Stimulated activated naive CD8-positive, alpha-beta T cell treated with anti-CD3 and anti-CD28 coated beads, Interleukin-15, Interleukin-2, amounts not matched to agents 100 ng/mL and 50 ng/mL, for 24 hours (primary cell): ENCODE measurements around the gene APOO.

Experiments used
- H3K27ac Mint-ChIP-seq: one replicate; pipeline ENCODE4 v1.8.0; 2021; ENCODE audit warnings: mild to moderate bottlenecking, mixed read lengths
- H3K27me3 Mint-ChIP-seq: one replicate; pipeline ENCODE4 v1.8.0; 2021; ENCODE audit warnings: mixed read lengths
- H3K36me3 Mint-ChIP-seq: one replicate; pipeline ENCODE4 v1.8.0; 2021; ENCODE audit warnings: low read depth, mixed read lengths
- H3K4me1 Mint-ChIP-seq: one replicate; pipeline ENCODE4 v1.8.0; 2021; ENCODE audit warnings: low read depth, mixed read lengths
- H3K4me3 Mint-ChIP-seq: one replicate; pipeline ENCODE4 v1.8.0; 2021; ENCODE audit warnings: mild to moderate bottlenecking, mixed read lengths
- H3K9me3 Mint-ChIP-seq: one replicate; pipeline ENCODE4 v1.8.0; 2021; ENCODE audit warnings: mixed read lengths

The APOO gene

DNA sequence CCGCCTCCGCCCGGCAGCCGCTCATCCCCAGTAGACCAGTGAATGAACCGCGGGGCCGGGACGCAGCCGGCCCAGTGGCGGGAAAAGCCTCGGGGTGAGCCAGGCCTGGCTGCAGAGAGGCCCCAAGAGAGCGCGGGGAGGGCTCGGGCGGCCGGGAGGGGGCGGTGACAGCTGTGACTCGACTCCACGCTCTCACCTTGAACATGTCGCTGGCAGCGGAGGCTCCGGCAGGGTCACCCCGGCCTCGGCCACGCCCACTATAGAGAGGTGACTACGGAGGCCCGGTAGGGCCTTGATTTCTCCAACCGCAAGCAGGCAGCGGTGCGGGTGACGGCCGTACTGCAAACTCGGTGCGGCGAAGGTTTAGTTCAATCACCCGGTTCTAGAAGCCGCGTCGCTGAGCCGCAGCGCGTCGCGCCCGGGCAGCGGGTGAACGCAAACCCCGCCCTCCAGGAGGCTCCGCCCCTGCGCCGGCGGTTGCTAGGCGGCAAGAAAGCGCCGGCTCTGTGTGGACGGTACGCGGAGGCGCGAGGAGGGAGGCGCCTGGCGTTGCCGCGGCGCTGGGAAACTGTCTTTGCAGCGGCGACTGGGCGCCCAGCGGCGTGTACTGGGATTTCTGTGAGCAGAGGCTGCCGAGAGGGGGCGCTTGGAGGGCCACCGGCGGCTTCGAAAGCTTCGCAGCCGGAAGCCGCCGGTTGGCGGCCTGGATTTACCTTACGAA, at the start of gene APOO, which contains the start of gene CXorf58:
Gene APOO (minus strand): TSS at position 441 of the 721 bp plus-strand sequence. CDS start 236 bp downstream, at position 205.
Gene CXorf58 (plus strand): TSS at position 509 of the 721 bp plus-strand sequence. CDS start 2,297 bp downstream, outside the sequence.
- no peaks in the 10 kb centered on the region for H3K36me3 Mint-ChIP-seq
- no peaks in the 10 kb centered on the region for H3K27me3 Mint-ChIP-seq
- peak within 1 kb of the TSS; percentile 79 for H3K4me3 Mint-ChIP-seq
- peak within 1 kb of the TSS; percentile 76 for H3K27ac Mint-ChIP-seq
- no peaks in the 10 kb centered on the region for H3K9me3 Mint-ChIP-seq
- peaks cover 20% of the 10 kb centered on the region for H3K4me1 Mint-ChIP-seq

DNA sequence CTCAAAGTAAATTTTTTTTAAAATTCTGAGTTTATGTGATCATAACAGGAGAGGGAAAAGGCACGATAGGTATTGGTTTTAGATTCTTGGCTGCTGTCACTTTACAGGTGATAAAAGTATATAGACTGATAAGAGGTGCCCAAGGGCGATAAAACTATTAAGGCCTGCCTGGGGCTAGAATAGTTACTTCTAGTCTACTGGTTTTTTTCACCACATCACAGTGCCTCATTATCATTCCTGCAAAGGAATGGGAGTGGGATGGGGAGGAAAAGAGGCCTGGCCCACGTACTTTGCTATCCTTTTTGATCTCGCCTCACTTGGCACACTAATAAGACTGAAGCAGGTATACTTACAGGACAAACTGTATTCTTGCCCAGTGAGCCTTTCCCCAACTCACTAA, 46.7 kb upstream of the APOO start:
- Mint-ChIP-seq H3K27ac (no peak overlapping the region), H3K4me3 (no peak overlapping the region), H3K27me3 (no peaks in the 10 kb centered on the region), H3K36me3 (no peaks in the 10 kb centered on the region), H3K4me1 (peaks cover 23% of the 10 kb centered on the region), H3K9me3 (no peaks in the 10 kb centered on the region)

DNA sequence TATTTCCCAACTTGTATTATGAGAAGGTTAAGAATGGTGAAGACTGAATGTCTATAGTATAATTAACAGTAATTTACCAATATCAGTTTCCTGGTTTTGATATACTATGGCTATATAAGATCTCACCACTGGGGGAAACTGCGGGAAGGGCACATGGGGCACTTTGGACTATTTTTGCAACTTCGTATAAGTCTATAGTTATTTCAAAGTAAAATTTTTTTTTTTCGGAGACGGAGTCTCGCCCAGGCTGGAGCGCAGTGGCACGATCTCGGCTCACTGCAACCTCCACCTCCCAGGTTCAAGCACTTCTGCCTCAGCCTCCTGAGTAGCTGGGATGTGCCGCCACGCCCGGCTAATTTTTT, 46.2 kb upstream of the APOO start:
- Mint-ChIP-seq H3K27me3 (no peaks in the 10 kb centered on the region), H3K4me3 (peak overlapping the region; percentile 79), H3K27ac (peak overlapping the region; percentile 93), H3K36me3 (no peaks in the 10 kb centered on the region), H3K4me1 (peaks cover 20% of the 10 kb centered on the region), H3K9me3 (no peaks in the 10 kb centered on the region)

DNA sequence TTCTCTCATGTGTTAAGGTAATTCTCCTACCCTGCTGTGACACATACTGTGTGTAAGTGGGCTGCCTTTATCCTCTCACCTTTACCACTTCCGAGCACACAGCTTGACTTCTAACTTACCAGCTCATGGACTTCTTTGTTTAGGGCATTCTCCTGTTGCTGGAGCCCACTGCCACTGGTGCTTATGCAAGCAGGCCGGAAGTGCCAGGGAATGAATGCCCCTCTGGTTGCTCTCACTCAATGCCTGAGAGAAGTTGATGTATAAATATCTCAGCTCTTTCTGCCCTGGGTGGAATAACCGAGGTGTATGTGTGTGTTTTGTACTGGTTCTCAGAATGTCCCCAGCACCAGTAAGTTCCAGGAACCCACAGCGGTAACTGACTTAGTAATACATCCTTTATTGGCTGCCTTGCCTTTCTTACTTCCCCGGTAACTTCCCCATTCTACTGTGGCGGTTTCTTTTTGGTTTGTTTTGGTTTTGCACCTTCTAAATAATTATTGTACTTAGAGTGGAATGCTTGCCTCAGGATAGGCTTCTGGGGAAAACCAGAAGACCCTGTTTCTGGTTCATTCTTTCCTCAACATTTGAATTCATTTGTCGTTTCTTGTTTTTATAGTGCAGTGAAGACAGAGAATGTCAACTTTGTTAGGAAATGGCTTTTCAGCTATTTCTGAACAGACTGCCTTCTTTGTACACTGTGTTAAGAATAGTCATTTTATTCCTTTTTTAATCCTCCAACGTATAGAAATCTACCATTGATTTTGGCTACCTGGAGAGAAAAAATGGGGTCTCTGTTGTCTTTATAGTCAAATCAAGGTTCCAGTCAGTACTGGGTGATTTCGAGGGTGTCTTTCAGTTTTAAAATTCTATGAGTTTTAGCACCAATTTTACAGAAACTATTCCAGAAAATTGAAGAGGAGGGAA, 45.5 kb upstream of the APOO start:
- Mint-ChIP-seq H3K27ac (peak overlapping the region; percentile 93), H3K4me1 (peaks cover 17% of the 10 kb centered on the region), H3K9me3 (no peaks in the 10 kb centered on the region), H3K4me3 (peak overlapping the region; percentile 79), H3K27me3 (no peaks in the 10 kb centered on the region), H3K36me3 (no peaks in the 10 kb centered on the region)

DNA sequence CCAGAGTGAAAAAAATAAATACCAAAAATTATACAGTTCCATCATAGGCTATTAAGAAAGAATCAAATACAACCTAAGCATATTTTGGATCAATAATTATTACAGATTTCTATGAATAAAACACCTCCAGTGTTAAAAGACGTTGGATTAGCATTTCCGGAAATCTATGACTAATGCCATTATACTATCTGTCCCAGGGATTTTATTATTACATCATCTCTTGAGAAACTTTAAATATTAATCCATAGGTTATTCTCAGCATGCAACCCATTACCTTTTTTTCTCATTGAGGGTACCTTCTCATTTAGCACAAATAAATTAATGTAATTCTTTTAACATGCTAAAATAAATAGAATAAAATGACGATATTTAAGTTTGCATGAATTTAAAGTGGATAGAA, 44.7 kb upstream of the APOO start:
- Mint-ChIP-seq H3K27me3 (no peaks in the 10 kb centered on the region), H3K36me3 (no peaks in the 10 kb centered on the region), H3K9me3 (no peaks in the 10 kb centered on the region), H3K4me1 (peaks cover 17% of the 10 kb centered on the region), H3K4me3 (peak overlapping the region; percentile 13), H3K27ac (peak overlapping the region; percentile 11)

DNA sequence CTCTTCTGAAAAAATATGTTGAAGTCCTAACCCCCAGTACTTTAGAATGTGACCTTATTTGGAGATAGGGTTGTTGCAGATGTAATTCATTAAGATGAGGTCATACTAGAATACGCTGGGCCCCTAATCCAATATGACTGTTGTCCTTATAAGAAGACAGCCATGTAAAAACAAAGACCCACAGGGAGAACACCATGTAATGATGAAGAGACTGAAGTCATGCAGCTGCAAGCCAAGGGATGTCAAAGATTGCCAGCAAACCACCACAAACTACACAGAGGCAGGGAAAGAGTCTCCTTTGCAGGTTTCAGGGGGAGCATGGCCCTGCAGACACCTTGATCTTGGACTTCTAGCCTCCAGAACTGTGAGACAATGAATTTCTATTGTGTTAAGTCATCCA, 37.5 kb upstream of the APOO start:
- Mint-ChIP-seq H3K4me1 (no peaks in the 10 kb centered on the region), H3K36me3 (no peaks in the 10 kb centered on the region), H3K9me3 (no peaks in the 10 kb centered on the region), H3K4me3 (no peak overlapping the region), H3K27me3 (no peaks in the 10 kb centered on the region), H3K27ac (no peak overlapping the region)

DNA sequence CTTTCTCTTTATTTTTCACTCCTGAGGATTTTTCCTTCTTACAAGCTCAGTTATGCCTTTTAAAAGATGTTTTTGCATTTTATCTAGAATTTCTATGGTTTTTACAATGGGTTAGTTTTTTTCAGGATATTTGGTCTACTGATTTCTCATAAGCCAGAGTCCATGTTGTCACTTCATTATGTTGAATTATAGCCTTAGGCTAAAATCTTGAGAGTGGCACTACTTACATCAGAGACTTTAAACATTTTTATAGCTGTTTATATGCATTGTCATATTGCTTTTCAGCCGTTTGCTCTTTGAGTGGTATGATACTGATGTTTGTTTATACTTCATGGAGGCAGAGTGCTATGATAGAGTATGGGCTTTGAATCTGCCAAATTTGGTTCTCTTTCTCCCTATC, 36.5 kb upstream of the APOO start:
- no peaks in the 10 kb centered on the region for H3K27me3 Mint-ChIP-seq
- H3K4me3 Mint-ChIP-seq: no peak overlapping the region
- no peaks in the 10 kb centered on the region for H3K36me3 Mint-ChIP-seq
- no peak overlapping the region for H3K27ac Mint-ChIP-seq
- no peaks in the 10 kb centered on the region for H3K4me1 Mint-ChIP-seq
- H3K9me3 Mint-ChIP-seq: no peaks in the 10 kb centered on the region

DNA sequence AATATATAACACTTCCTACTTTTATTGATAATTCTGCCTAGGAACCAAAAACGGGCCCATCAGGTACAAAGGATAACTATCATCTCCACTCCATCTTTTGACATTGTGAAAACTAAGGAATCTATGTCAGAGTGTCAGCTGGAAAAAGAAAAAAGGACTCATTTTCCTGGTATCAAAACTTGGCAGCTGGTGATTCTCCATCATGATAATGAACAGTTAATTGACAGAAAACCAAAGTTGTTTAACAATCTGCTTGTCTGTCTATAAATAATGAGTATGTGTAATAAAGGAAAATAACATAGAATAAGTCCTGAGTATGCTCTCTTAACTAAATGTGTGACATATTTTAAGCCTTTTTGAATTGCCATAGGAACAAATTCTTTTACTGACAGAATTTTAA, 31.5 kb upstream of the APOO start:
- Mint-ChIP-seq H3K4me3 (no peak overlapping the region), H3K9me3 (no peaks in the 10 kb centered on the region), H3K27ac (no peak overlapping the region), H3K36me3 (no peaks in the 10 kb centered on the region), H3K27me3 (no peaks in the 10 kb centered on the region), H3K4me1 (no peaks in the 10 kb centered on the region)

DNA sequence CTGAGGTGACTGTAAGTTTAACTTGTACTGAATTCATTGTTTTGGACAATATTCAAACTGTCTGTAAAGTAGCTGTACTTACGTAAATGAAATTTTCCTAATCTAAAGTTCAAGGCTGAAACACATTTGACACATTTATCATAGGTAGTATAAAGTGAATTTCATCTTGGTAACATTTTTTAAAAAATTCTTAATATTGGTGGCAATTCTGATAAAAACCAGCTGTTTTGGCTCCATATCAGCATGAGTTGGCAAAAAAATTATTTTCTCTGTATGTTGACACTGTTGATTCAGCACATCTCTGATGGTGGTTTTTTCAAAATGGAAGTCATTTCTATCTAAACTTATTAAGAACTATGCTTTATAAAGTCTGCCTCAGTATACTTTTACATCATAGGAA, 31.0 kb upstream of the APOO start:
- H3K9me3 Mint-ChIP-seq: no peaks in the 10 kb centered on the region

DNA sequence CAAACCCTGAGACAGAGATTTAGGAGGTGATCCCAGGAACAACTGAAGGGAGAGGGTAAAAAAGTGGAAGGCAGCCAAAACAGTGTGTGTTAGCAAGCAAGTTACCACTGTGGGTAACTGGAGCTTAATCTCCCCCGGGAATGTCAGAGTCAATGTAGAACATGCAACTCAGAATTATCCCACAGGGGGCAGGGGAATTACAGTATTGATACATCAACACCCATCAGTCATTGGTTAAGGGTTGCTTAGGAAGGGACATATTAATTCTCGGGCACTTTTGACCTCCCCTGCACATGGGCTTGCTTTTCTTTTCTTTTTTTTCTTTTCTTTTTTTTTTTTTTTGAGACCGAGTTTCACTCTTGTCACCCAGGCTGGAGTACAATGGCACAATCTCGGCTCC, 29.4 kb upstream of the APOO start:
- Mint-ChIP-seq H3K36me3 (no peaks in the 10 kb centered on the region), H3K4me1 (peaks cover 6% of the 10 kb centered on the region), H3K27me3 (no peaks in the 10 kb centered on the region), H3K4me3 (no peak overlapping the region), H3K27ac (no peak overlapping the region), H3K9me3 (no peaks in the 10 kb centered on the region)

More for the DNA sequence above, 31.0 kb upstream of the APOO start:
- no peak overlapping the region for H3K27ac Mint-ChIP-seq
- no peaks in the 10 kb centered on the region for H3K4me1 Mint-ChIP-seq
- H3K36me3 Mint-ChIP-seq: no peaks in the 10 kb centered on the region
- H3K4me3 Mint-ChIP-seq: no peak overlapping the region
- no peaks in the 10 kb centered on the region for H3K27me3 Mint-ChIP-seq

DNA sequence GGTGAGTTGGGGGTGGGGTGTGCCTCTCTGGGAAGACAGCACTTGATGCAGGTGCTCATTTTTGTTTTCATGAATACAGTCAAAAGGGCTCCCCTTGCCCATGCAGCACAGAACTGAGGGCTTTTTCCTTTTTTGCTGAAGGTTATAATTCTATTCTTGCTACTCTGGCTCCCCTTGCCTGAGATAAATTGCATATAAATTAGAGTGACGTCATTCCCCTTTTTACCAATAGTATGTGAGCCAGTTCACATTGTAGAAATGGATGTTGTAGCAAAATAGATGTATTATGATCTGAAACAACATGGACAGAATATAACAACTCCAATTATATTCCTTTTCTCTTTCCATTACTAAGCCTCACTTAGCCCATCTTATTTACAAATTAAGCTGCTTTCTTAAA, 28.4 kb upstream of the APOO start:
- no peak overlapping the region for H3K27ac Mint-ChIP-seq
- no peaks in the 10 kb centered on the region for H3K27me3 Mint-ChIP-seq
- H3K4me1 Mint-ChIP-seq: peaks cover 15% of the 10 kb centered on the region
- no peaks in the 10 kb centered on the region for H3K9me3 Mint-ChIP-seq
- H3K4me3 Mint-ChIP-seq: no peak overlapping the region
- H3K36me3 Mint-ChIP-seq: no peaks in the 10 kb centered on the region

DNA sequence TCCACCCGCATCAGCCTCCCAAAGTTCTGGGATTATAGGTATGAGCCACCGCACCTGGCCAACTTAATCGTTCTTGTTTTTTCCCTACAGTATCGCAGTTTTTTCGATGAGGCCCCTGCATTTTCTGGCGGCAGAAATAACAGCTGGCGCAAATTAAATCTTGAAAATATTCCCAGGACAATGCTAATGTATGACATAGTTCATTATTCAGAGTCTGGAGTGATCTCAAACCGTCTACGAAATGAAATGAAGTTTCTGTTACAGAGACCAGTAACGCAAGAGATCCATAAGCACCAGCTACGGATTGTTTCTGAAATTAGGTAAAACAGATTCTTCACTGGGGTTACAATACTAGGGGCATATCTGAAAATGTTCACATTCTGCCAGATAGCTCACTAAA, 27.4 kb upstream of the APOO start:
- Mint-ChIP-seq H3K4me1 (peaks cover 19% of the 10 kb centered on the region), H3K27ac (no peak overlapping the region), H3K36me3 (no peaks in the 10 kb centered on the region), H3K9me3 (no peaks in the 10 kb centered on the region), H3K27me3 (no peaks in the 10 kb centered on the region), H3K4me3 (no peak overlapping the region)

DNA sequence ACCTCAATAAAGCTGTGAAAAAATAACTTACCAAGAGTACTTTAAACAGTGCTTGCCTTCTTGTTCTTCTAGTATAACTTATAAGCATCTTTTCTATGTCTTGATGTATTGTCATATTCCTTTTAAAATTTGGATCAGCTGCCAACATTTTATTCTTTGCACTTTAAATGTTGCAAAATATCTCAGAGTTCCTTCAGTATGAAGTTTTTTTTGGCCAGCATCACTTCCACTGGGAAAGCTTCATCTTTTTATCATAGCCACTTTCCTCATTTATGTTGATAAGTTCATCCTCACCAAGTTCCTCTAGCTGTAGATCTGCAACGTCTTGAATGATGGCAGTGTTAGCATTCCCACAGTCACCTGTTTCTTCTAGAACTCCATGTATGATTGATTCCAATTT, 24.3 kb upstream of the APOO start:
- H3K27ac Mint-ChIP-seq: no peak overlapping the region
- H3K4me3 Mint-ChIP-seq: no peak overlapping the region
- H3K27me3 Mint-ChIP-seq: no peaks in the 10 kb centered on the region
- no peaks in the 10 kb centered on the region for H3K36me3 Mint-ChIP-seq
- H3K9me3 Mint-ChIP-seq: no peaks in the 10 kb centered on the region
- H3K4me1 Mint-ChIP-seq: peaks cover 19% of the 10 kb centered on the region

DNA sequence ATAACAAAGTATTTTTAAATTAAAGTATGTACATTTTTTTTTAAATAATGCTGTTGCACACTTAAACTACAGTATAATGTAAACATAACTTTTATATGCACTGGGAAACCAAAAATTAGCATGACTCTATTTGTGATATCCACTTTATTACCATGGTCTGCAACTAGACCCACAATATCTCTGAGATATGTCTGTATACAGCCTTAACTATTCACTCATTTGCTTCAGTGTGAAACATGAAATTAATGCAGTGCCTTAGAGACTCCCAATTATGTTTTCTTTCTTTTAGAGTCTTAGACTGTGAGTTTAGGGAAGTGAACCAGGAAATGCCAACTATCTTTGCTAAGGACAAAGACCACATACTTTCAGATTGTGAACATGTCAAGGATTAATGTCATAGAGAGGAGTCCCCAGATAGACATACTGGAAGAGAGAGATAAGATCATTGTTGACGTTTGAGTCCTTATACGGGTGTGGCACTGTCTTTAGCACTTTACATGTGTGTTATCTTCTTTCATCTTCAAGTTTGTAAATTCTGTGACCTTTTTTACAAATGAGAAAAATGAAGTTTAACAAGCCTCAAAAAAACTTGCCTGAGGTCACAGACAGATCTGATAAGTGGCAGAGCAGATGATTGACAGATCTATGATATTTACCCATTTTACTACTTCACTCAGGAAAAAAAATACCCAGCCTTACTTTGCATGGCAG, 23.3 kb upstream of the APOO start:
- peaks cover 19% of the 10 kb centered on the region for H3K4me1 Mint-ChIP-seq
- H3K4me3 Mint-ChIP-seq: peak overlapping the region; percentile 9
- no peaks in the 10 kb centered on the region for H3K9me3 Mint-ChIP-seq
- peak overlapping the region; percentile 26 for H3K27ac Mint-ChIP-seq
- H3K36me3 Mint-ChIP-seq: no peaks in the 10 kb centered on the region
- H3K27me3 Mint-ChIP-seq: no peaks in the 10 kb centered on the region

DNA sequence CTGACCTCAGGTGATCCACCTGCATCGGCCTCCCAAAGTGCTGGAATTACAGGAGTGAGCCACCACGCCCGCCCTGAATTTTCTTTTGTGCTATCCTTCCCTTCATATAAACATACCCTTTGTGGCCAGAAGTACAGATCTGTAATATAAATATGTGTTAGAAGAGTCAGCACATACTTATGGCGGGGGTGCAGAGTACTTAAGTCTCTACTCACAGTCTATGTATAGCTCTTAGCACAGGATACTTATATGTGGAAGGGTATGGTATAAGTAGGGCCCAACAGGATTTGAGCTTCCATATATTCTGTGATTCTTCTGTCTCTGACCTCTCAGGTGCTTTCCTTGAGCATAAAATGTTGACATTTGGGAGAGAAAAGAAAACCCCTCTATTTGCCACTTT, 18.3 kb upstream of the APOO start:
- no peaks in the 10 kb centered on the region for H3K27me3 Mint-ChIP-seq
- H3K4me1 Mint-ChIP-seq: peaks cover 2% of the 10 kb centered on the region
- no peaks in the 10 kb centered on the region for H3K9me3 Mint-ChIP-seq
- H3K36me3 Mint-ChIP-seq: no peaks in the 10 kb centered on the region
- no peak overlapping the region for H3K4me3 Mint-ChIP-seq
- H3K27ac Mint-ChIP-seq: no peak overlapping the region
